Coronary artery (tissue), 2 donors: ENCODE measurements around the gene PITPNM1.
A peak's percentile ranks its signal among the peaks of the same experiment; 100 is the strongest.

ENCODE experiments used
- DNase-seq: peaks from one replicate; pipeline ENCODE4 v3.0.0-alpha.2; 2017; ENCODE audit warnings: low spot score
- H3K27ac ChIP-seq, 2 donors: fragments of 200-600 bp; sonication (generic); one replicate each; pipeline ENCODE4 v1.5.1; 2016 to 2019
- H3K4me3 ChIP-seq: fragments of 200-600 bp; sonication (generic); 2 replicates; pipeline ENCODE4 v1.5.1; 2016; ENCODE audit warnings: mild to moderate bottlenecking, moderate library complexity
- TF ChIP-seq, protein P1 (sequence below): fragments of 200-600 bp; sonication (generic); IDR thresholded peaks from one replicate; pipeline ENCODE4 v1.5.1; 2019; ENCODE audit warnings: antibody characterized with exemption

The PITPNM1 gene

DNA sequence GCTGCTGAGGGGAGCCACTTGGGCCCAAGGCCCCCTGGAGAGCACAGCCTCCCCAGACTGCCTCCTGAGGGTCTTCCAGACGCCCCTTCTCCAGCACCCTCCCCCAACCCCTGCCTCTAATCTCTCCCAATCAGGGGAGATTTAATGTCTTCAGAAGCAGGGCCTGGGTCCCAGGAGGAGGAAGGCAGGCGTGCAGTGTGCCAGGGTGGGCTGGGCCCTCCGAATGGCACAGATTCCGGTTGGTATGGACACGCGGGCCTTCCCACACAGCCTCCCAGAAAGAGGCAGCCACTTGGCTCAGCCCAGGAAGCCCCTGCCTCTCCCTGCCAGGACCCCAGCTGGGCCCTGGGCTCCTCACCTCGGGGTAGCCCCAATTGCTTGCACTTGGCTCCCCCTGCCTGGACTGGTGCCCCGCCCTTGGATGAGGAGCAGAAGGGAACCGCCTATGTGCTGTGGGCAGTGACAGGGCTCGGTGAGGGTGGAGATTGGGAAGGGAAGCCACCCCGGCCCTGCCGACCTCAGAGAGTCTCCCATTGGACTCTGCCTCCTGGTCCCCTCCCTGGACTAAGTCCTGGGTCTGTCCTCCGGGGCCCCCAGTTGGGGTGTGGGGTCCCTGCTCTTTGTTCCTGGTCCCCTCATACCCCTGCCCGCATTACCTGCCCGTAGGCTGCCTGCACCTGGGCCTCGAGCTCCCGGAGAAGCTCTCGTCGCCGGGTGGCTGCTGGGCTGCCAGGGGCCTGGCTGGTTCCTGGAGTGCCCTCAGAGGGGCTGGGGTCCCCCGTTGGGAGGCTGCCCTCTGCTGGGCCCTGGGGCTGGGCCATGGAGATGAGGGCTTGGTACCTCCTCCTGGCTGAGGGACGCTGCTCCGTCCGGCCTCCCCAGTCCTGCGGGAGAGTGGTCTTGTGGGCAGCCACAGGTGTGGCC, 18.7 kb upstream of the PITPNM1 start:
- DNase-seq, result peak; percentile 65
- TF ChIP-seq, protein P1, sequence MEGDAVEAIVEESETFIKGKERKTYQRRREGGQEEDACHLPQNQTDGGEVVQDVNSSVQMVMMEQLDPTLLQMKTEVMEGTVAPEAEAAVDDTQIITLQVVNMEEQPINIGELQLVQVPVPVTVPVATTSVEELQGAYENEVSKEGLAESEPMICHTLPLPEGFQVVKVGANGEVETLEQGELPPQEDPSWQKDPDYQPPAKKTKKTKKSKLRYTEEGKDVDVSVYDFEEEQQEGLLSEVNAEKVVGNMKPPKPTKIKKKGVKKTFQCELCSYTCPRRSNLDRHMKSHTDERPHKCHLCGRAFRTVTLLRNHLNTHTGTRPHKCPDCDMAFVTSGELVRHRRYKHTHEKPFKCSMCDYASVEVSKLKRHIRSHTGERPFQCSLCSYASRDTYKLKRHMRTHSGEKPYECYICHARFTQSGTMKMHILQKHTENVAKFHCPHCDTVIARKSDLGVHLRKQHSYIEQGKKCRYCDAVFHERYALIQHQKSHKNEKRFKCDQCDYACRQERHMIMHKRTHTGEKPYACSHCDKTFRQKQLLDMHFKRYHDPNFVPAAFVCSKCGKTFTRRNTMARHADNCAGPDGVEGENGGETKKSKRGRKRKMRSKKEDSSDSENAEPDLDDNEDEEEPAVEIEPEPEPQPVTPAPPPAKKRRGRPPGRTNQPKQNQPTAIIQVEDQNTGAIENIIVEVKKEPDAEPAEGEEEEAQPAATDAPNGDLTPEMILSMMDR, result no peak
- no peak overlapping the region for H3K27ac ChIP-seq
- H3K4me3 ChIP-seq, result no peak overlapping the region

DNA sequence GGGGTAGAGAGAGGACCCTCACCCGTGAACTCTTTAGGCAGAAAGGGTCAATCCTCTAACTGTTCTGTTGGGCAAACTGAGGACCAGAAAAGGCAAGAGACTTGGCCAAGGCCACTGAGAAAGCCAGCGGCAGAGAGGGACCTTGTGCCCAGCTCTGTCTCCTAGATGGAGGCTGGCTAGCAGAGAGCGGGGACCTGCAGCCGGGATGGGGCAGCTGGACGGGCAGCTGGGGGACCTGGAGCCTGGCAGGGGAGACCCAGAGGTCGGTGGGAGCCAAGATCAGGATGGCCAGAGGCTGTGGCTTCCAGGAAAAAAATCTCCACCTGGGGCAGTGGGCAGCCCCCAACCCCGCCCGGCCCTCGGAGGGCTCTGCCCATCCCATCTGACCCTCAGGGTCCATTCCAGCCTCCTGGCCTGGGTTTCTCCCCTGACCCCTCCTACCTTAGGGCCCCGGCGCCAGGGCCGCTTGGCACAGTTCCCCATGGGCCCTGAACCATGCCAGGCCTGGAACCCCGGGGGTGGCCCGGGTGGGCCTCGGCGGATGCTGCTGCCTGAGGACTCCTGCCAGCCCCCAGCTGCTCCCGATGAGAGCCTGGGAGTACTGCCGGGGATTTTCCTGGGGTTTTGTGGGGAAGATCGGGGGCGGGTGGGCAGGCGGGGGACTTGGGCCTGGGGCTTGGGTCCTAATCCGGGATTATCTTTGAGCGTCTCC, 17.8 kb upstream of the PITPNM1 start, which contains the start of gene CABP2:
TSS of gene CABP2 (minus strand) at position 603 of the 712 bp plus-strand sequence. CDS start at position 483, 120 bp downstream.
- Histone ChIP-seq H3K4me3 (no peak within 1 kb of the TSS), H3K27ac (no peak within 1 kb of the TSS)
- peak; percentile 68 for DNase-seq
- TF ChIP-seq, protein P1, result no peak

DNA sequence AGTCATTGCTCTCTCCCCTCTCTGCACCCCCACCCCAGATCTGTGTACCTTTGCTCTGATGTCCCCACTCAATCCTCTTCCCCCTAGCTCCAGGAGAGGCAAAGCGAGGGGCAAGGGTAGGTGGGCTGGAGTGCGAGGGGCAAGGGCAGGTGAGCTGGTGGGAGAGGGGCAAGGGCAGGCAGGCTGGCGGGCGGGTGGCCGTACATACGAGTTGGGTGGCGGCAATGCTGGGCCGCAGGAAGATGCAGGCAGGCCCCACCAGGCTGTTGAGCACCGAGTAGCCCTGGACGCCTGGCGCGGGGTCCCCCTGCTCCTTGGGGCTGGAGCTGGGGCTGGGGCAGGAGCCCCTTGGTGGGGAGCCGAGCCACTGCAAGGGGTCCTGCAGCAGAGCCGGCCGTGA, 17.2 kb upstream of the PITPNM1 start:
- Histone ChIP-seq H3K4me3 (no peak overlapping the region), H3K27ac (no peak overlapping the region)
- TF ChIP-seq, protein P1, result no peak
- peak; percentile 63 for DNase-seq

DNA sequence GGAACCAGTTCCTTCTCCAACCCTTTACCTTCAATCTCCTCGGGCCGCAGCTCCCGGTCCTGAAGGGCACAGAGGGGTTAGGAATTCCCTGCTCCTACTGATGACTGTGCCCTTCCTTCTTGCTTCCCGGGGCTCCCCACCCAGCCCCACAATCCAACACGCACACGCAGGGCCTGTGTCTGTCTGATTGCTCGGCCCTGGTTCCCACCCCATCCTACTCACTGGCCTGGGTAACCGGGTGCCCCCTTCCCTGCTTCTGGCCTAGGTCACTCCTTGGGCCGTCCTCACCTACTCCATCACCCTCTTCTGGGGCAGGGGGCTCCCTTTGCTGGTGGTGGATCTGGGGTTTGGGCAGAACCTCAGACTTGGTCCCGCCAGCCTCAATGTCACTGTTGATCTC, 16.8 kb upstream of the PITPNM1 start:
- Histone ChIP-seq H3K4me3 (no peak overlapping the region), H3K27ac (no peak overlapping the region)
- TF ChIP-seq, protein P1, result no peak
- DNase-seq, result peak; percentile 62

DNA sequence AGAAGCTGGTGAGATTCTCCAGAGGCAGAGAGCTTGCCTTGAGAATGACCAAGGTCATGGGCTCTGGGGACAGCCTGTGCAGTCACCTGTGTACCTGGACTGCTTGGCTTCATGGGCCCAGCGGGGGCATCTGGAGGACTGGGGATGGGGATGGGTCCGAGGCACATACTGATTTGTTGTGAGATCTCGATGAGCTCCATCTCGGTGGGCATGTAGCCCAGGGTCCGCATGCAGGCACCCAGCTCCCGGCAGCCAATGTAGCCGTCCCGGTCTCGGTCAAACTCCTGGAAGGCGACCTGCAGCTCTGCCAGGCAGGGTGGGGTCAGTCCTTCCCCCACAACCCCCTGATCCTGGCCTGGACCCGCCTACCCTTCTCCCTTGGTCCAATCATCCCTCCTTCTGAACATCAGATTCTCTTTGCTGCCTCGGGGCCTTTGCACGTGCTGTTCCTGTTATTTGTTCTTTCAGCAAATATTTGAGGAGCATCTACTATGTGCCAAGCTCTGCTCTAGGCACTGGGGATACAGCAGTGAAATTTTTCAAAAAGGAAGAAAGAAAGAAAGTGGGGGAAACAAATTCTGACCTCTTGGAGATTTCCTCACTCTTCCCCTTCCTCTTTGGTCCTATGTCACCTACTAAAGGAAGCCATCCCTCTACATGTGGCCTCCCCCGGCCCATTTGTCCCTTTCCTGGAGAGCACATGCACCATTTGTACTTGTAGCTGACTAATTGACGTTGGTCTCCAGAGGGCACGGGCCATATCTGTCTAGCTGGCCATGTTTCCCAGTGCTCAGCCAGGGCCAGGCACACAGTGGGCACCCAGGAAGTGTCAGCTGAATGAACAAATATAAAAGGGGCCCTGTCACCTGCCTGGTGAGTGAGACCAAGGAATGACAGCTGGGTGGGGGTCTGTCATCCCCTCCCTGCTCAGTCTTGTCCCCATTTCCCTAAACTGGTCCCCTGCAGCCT, 16.0 kb upstream of the PITPNM1 start:
- no peak overlapping the region for H3K4me3 ChIP-seq
- TF ChIP-seq, protein P1, result no peak
- DNase-seq, result no peak
- no peak overlapping the region for H3K27ac ChIP-seq

DNA sequence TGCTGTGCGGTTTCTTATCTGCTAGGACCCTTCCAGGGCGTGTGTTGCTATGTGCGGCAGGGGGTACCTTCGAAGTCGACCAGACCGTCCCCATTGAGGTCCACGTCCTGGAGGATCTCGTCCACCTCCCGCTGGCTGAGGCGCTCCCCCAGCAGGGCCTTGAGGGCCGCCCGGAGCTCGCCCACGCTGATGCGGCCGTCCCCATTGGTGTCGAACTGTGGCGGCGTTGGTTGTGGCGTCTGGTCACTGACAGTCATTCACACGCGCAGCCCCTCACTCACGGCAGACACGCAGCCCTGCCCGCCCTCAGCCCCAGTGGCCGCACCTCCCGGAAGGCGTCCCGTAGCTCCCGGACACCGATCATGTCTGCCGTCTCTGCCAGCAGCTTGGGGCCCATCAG, 14.6 kb upstream of the PITPNM1 start:
- TF ChIP-seq, protein P1, result no peak
- peak; percentile 67 for DNase-seq

More for the DNA sequence above, 14.6 kb upstream of the PITPNM1 start:
- no peak overlapping the region for H3K4me3 ChIP-seq
- no peak overlapping the region for H3K27ac ChIP-seq
